ENCODE results near the gene NUDCD2.

The NUDCD2 gene

GRCh38 chr5:163459819-163460561 lies at the start of gene NUDCD2:
Gene NUDCD2, minus strand, starts transcription at chr5:163460102. Its CDS starts 52 bp downstream, at chr5:163460050.
- Histone ChIP-seq H3K79me2 (ENCODE audit: low read length) (peaks cover 61% of the 10 kb centered on the region), H3K9ac (ENCODE audit: low read length) (peak within 1 kb of the TSS; percentile 97), H3K27ac (ENCODE audit: low read length) (peak within 1 kb of the TSS; percentile 98), H3K9me3 (replicated peaks; ENCODE audit: insufficient read depth, low read length) (no peaks in the 10 kb centered on the region), H3K4me3 (ENCODE audit: low read length) (peak within 1 kb of the TSS; percentile 94), H3F3A (ENCODE audit: insufficient read depth, low read length) (peaks cover 33% of the 10 kb centered on the region), H3K9me2 (replicated peaks; ENCODE audit: insufficient read depth, low read length) (no peaks in the 10 kb centered on the region), H3K36me3 (replicated peaks; ENCODE audit: insufficient read depth, low read length) (no peaks in the 10 kb centered on the region; the same call in 1 of the 2 replicates), H3K4me2 (ENCODE audit: low read depth, low read length) (peak within 1 kb of the TSS; percentile 86), H3K27me3 (replicated peaks; ENCODE audit: insufficient read depth, low read length) (no peaks in the 10 kb centered on the region), H3K4me1 (ENCODE audit: low read length) (no peaks in the 10 kb centered on the region), H2AFZ (ENCODE audit: low read length) (peak within 1 kb of the TSS; percentile 91), H4K20me1 (ENCODE audit: insufficient read depth, low read length) (no peaks in the 10 kb centered on the region)
- TF ChIP-seq CTCF (IDR thresholded peaks at IDR 0.05; ENCODE audit: low read length) (peak; percentile 30), EZH2phosphoT487 (IDR thresholded peaks at IDR 0.05; ENCODE audit: low read length) (no peak)
- peak; percentile 98 for DNase-seq

DNA sequence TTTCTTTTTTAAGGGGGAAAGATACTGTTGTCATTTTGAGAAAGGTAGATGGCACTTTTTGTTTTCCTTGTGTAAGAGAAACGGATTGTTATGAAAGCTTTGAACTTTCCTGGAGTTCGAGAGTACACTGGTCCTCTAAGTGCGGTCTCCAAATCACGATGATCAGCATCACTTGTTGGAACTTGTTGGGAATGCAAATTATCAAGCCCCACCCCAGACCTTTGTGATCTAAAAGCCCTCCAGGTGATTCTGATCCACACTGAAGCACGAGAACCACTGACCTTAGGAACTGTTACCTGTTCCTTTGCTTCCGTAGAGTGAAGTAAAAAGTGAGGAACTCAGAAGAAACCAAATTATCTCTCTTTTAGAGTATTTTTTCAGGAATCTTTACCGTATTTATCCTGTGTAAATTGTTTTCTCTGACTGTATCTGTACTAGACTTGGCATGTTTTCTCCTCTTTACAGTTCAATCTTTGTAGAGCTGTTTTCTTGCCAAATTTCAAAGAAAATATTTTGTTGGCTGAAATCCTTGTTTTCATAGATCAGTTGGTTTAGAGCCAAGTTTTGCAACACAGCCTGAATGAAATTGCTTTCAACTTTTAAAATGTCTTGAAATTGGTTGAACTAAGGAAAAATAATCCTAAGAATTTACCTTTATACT lies 49.5 kb upstream of the NUDCD2 start:
- Histone ChIP-seq H3K9me3 (replicated peaks; ENCODE audit: insufficient read depth, low read length) (no peaks in the 10 kb centered on the region), H3K36me3 (replicated peaks; ENCODE audit: insufficient read depth, low read length) (peaks cover 11% of the 10 kb centered on the region), H3K4me3 (ENCODE audit: low read length) (no peak overlapping the region), H3F3A (ENCODE audit: insufficient read depth, low read length) (peaks cover 22% of the 10 kb centered on the region), H3K4me1 (ENCODE audit: low read length) (peaks cover 12% of the 10 kb centered on the region; the same call in 1 of the 2 replicates), H2AFZ (ENCODE audit: low read length) (no peak overlapping the region), H3K9me2 (replicated peaks; ENCODE audit: insufficient read depth, low read length) (no peaks in the 10 kb centered on the region), H3K27ac (ENCODE audit: low read length) (no peak overlapping the region), H3K9ac (ENCODE audit: low read length) (no peak overlapping the region), H3K79me2 (ENCODE audit: low read length) (peaks cover 81% of the 10 kb centered on the region), H3K27me3 (replicated peaks; ENCODE audit: insufficient read depth, low read length) (no peaks in the 10 kb centered on the region), H4K20me1 (ENCODE audit: insufficient read depth, low read length) (0 out of 2 replicates have a peak, but pooled peaks cover 4% of the 10 kb centered on the region), H3K4me2 (ENCODE audit: low read depth, low read length) (no peak overlapping the region)
- TF ChIP-seq CTCF (IDR thresholded peaks at IDR 0.05; ENCODE audit: low read length) (no peak), EZH2 (optimal IDR thresholded peaks at IDR 0.05; ENCODE audit: low read depth, low read length) (no peak), EZH2phosphoT487 (IDR thresholded peaks at IDR 0.05; ENCODE audit: low read length) (no peak)
- DNase-seq, result no peak

GRCh38 chr5:163508753-163509152 lies 48.9 kb upstream of the NUDCD2 start:
- Histone ChIP-seq H3K27me3 (replicated peaks; ENCODE audit: insufficient read depth, low read length) (no peaks in the 10 kb centered on the region), H3K9me2 (replicated peaks; ENCODE audit: insufficient read depth, low read length) (no peaks in the 10 kb centered on the region), H4K20me1 (ENCODE audit: insufficient read depth, low read length) (0 out of 2 replicates have a peak, but pooled peaks cover 4% of the 10 kb centered on the region), H2AFZ (ENCODE audit: low read length) (no peak overlapping the region), H3K4me2 (ENCODE audit: low read depth, low read length) (no peak overlapping the region), H3K9me3 (replicated peaks; ENCODE audit: insufficient read depth, low read length) (no peaks in the 10 kb centered on the region), H3K79me2 (ENCODE audit: low read length) (peaks cover 78% of the 10 kb centered on the region), H3F3A (ENCODE audit: insufficient read depth, low read length) (peaks cover 28% of the 10 kb centered on the region), H3K4me1 (ENCODE audit: low read length) (peaks cover 12% of the 10 kb centered on the region; the same call in 1 of the 2 replicates), H3K9ac (ENCODE audit: low read length) (no peak overlapping the region), H3K36me3 (replicated peaks; ENCODE audit: insufficient read depth, low read length) (peaks cover 5% of the 10 kb centered on the region), H3K4me3 (ENCODE audit: low read length) (no peak overlapping the region), H3K27ac (ENCODE audit: low read length) (no peak overlapping the region)
- no peak for DNase-seq
- no peak for TF ChIP-seq EZH2 (optimal IDR thresholded peaks at IDR 0.05; ENCODE audit: low read depth, low read length)
- no peak for TF ChIP-seq EZH2phosphoT487 (IDR thresholded peaks at IDR 0.05; ENCODE audit: low read length)
- TF ChIP-seq CTCF (IDR thresholded peaks at IDR 0.05; ENCODE audit: low read length), result no peak

All from MM.1S (cell line).